ENCODE results near the gene NPAS3. TPM values are rescaled to one million over a fixed set of nuclear protein-coding genes. Genes with fewer than 3 reads are reported as not detected.

NPAS3 gene
- total RNA-seq, 1 experiment from 2014 or later, result not detected

DNA sequence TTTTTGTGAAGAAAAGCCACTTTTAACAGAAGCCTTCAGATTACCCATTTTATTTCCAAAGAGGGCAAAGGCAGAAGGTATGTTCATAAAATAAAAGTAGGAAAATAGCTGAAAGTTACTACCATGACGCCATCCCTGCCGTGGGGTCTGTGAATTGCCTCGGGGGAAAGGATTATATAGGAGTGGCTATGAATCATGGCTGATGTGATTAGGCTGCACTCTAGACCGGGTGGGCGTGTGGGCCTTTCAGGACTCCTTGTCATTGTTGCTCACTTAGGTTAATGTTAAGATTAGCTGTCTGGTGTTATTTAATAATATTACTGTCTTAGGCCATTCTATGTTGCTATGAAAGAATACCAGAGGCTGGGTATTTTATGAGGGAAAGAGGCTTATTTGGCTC lies 816.7 kb downstream of the NPAS3 start:
- in situ Hi-C loops (cut with HindIII; ENCODE audit: low sequenced_read_pairs), result no loop called here
- no peak for DNase-seq (ENCODE audit: low spot score)

DNA sequence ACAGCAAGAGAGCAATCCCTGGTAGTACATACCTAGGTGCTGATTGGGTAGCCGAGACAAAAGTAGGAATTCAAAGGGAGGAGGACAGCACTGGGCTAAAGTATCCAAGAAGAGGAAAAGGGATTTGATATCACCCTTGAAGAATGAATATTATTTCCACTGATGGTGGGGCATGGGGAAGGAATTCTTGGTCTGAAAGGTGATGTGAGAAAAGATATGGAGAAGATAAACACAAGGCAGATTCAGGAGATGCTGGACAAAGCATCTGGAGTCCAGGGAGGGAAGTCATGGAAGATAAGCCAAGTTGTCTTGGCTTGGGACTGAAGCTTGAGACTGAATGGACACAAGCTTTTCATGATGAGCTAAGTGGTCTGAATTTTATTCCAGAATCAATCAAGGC lies 818.2 kb downstream of the NPAS3 start:
- DNase-seq (ENCODE audit: low spot score), result no peak
- in situ Hi-C loops (cut with HindIII; ENCODE audit: low sequenced_read_pairs), result no loop called here

DNA sequence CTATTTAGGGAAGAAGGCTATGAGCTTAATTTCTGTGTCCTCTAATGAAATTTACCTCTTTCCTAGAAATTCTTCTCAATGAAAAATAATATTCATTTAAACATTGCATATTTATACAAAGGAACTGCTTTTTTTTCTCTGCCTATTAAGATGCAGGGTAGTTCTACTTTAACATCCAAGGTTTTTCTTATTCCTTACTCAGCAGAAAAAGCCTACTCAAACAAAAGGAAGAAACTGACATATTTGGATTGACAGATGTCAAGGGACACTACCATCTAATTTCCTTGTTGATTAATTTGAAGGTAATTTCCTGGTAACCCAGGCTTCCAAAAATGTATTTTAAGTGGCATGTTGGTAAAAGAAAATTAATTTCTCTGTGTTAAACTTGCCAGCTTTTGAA lies 819.9 kb downstream of the NPAS3 start:
- in situ Hi-C loops (cut with HindIII; ENCODE audit: low sequenced_read_pairs), result no loop called here
- no peak for DNase-seq (ENCODE audit: low spot score)

DNA sequence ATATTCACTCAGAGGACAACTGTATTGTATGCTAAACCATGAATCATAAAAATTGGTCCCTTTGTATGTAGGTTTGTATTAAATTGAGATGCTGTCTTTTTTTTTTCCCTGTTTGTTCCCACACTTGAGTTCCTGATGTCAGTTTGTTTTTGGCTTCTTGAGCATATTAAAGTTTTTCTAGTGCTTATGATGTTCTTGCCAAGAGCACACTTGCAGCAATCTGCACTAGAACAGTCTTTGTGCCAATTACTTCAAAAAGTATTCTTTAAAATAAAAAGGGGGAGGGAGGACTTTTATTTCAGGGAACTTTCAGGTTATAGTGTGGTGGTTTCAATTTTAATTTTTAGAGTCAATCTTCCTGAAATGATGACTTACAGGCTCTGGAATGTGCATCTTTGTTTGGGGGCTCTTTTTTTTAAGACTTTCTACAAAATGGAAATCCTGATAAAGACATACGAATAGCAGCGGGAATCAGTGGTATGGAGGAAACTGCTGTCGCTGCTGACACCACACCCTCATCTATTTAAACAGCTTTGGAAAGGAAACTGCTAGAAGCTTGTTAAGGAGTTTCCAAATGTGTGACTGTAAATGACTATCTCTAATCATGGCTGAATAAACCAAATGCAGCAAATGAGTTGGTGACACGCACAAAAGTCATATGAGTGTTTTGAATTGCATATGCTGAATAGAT lies 823.6 kb downstream of the NPAS3 start:
- no peak for DNase-seq (ENCODE audit: low spot score)
- in situ Hi-C loops (cut with HindIII; ENCODE audit: low sequenced_read_pairs), result no loop called here

DNA sequence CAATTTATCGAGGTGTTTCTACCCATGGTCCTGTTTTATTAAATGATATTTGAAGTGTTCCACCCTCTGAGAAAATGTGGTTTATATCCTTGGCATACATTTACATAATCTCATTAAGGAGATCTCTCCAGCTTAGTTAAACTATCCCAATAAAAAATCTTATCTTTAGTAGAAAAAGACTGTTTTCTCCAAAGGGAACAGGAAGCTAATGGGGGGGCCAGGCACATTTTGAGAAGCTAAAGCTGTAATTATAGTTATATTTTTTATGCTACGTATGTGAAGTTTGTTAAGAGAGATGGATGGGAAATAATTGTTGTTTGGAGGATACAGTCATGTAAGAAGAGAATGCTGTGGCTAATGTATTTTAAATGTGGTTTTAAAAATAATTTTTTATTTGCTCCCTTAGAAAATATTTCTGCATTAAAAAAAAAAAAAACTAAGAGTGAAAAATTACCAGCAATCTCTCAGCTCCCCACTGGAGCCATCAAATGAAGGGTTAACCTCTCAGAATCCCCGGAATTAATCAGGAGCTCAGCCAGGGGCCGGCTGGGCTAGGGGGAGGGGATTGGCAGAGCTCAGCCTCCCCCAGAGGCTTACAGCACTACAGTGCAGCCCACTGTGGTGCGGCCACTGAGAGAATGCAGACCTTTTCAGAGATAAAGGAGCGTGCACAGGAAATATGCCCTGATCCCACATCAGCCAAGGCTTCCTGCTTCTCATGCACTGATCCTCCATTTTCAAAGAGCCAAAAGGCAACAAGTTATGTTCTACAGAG lies 826.4 kb downstream of the NPAS3 start:
- in situ Hi-C loops (cut with HindIII; ENCODE audit: low sequenced_read_pairs), result no loop called here
- DNase-seq (ENCODE audit: low spot score), result no peak

DNA sequence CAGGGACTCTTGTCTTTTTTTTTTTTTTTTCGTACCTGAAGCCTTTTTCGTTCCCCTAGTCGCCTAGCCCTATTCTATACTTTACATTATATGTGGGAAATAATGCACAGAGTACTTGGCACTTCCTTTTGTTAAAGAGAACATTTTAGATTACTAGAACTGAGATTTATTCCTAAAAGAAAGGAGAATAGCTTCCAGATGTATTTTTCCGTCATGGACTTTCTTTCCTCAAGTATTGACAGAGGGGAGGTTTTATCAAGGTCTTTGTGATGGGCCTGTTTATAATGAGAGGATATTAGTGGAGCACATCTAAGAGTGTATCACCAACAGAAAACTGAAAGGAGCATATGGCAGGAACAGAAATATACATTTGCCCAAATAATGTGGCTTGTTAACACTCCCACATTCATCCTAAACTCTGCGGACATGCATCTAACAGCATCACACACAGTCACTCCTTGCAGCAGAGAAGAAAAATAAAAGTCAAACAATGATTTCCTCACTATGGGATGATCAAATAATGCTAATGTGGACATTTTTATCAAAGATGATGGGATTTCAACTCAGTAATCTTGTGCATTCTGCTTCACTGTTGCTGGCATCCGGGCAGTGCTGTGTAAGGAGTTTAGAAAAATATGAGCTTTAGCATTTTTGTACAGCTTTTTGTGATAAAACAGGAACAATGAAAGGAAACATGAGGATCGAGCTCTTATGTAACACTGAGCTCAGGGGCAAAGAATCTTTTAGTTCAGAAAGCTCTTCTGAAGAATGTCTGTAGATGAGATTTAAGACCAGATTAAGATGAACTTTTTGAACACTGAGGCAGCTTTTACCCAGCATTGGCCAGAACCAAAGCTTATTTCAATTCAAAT lies 829.1 kb downstream of the NPAS3 start:
- in situ Hi-C loops (cut with HindIII; ENCODE audit: low sequenced_read_pairs), result no loop called here
- no peak for DNase-seq (ENCODE audit: low spot score)

DNA sequence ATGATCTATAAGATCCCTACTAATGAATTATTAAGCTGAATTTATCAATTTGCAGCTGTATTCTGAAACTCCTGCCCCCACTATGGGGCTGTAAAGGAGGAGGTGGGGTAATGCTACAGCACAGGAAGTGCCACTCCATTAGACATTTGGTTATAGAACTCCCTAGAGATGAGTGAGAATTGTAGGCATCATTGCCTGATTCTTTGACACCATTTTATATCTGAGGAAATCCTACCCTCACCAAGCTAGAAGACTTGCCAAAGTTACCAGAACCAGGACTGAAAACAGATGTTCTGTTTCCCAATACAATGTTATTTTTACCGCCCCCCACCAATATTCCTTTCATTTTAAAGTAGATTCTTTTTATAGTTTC lies 829.8 kb downstream of the NPAS3 start:
- in situ Hi-C loops (cut with HindIII; ENCODE audit: low sequenced_read_pairs), result no loop called here
- no peak for DNase-seq (ENCODE audit: low spot score)

DNA sequence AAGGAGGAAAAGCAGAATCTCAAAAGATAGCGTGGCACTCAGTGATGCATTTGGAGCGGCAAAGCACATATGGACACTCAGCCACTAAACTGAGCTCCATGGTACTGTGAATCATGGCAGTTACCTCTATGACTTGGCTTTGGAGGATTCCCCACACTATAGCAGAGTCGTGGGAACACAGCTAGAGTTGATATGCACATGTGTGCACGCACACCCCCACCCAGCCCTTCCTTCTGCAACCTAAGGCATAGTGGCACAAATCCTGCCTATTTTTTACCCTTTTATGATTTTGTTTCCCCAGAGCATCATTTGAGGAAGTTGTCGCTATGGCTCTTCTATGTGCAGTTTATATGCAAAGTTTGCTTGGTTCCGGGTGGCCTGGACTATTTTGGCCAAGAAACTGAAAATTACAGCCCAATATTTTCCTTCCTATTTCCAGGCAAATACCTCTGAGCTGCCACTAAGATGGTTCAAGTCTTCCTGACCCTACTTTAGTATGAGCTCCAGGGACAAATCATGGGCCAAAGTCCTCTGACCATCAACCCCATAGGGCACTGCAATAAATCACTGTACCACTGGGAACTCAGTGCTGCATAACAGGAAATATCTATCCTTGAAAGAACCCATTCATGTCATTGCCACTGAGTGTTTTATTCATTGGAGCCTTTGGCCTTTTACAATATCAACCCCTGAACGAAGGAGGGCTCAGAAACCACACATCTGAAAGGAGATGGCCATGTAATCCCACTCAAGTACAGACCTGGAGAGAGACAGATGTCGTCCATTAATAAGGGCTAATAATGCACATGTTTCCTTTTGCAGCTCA lies 834.7 kb downstream of the NPAS3 start:
- DNase-seq (ENCODE audit: low spot score), result no peak
- in situ Hi-C loops (cut with HindIII; ENCODE audit: low sequenced_read_pairs), result no loop called here

DNA sequence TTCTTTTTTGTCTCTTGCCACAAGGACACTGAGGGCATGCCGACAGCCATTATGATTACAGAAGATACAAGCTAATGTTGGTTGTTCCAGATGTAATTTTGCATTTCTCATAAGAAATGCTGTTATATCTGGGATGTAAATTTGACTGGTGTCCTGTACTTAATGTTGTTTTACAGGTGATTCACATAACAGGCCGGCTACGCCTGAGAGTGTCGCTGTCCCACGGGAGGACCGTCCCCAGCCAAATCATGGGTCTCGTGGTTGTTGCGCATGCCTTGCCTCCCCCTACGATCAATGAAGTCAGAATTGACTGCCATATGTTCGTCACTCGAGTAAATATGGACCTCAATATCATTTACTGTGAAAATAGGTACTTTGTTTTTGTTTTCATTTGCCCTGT lies 835.5 kb downstream of the NPAS3 start:
- in situ Hi-C loops (cut with HindIII; ENCODE audit: low sequenced_read_pairs), result no loop called here
- no peak for DNase-seq (ENCODE audit: low spot score)

DNA sequence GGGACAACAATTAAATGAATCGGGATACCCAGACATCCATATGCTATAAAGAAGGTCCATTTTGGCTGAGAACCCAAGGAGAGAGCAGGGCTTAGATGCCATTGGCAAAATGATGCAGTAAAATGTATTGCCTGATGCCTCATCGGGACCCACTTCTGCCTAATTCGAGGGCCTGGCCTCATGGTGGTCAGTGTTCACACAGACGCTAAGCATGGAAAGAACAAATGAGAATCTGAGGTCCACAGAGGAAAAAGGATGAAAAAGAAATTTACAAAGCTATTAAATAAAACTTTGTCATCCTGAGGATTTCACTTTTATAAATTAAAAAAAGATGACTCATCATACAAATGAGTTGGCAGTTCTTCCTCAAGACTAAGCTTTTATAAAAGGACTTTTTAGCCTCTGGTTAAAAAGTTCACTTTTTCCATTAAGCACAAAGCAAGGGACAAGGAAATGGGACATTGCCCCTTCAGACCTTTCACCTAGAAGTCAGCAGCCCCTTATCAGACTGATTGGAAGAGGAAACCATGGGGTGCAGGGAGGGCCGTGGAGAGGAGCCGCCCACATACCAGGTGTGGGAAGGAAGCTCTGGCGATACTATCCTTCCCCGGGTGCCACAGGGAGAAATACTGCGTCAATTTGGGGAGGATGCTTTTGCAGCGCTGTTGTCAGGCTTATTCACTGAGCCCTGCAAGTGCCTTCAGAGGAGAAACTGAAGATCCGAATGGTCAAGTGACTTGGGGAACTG lies 836.2 kb downstream of the NPAS3 start:
- DNase-seq (ENCODE audit: low spot score), result no peak
- in situ Hi-C loops (cut with HindIII; ENCODE audit: low sequenced_read_pairs), result no loop called here

DNA sequence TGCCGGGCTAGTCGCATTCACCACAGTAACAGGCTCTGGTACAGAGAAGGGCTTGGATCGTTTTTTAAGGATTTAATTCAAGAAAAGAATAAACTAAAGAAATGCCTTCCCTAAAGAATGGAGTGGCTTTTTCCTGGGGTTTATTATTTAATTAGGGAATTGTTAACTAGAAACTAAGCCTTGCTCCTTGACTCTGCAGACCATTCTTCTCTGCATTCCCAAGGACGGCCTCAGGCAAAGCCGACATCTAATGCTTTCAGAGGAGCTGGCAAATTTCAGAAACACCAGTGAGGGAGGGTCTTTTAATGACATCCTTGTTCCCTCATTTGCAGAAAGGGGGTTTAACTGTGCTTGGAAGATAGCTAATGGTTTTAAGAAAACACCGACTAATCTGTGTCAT lies 838.2 kb downstream of the NPAS3 start:
- in situ Hi-C loops (cut with HindIII; ENCODE audit: low sequenced_read_pairs), result no loop called here
- DNase-seq (ENCODE audit: low spot score), result no peak

DNA sequence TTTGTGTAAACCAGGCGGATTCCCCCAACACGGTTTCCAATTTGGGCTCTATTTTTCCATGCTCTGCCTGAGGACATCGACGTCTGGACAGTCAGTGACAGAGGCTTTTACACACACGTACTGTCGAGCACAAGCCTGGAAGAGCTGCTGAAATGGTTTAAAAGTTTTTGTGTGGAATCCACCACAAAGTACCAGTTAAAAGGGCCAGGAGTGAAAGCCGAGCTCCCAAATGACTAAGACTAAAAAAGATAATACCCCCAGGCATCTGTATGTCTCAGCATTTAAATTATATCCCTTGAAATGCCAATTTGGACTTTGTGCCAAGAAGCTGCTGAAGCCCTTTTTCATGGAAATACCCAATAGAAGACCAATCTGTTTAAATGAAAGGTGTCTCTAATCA lies 839.0 kb downstream of the NPAS3 start:
- in situ Hi-C loops (cut with HindIII; ENCODE audit: low sequenced_read_pairs), result no loop called here
- DNase-seq (ENCODE audit: low spot score), result no peak

DNA sequence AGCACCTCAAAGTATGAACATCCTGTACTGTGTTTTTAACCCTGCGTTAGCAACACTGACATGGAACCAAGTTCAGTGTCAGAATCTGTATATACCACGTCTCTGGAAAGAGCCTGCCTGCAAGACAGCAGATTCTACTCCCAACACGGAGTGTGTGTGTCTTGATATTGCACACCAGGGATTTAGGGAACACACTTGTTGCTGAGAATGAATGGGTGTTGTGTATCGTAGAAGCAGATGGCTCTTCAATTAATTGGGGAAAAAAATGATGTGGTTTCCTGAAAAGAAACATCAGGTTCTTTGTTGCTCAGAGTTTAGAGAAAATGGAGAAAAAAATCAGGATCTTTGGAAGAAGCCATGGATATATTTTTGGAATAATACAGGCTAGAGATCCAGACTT lies 841.4 kb downstream of the NPAS3 start:
- in situ Hi-C loops (cut with HindIII; ENCODE audit: low sequenced_read_pairs), result no loop called here
- DNase-seq (ENCODE audit: low spot score), result no peak

DNA sequence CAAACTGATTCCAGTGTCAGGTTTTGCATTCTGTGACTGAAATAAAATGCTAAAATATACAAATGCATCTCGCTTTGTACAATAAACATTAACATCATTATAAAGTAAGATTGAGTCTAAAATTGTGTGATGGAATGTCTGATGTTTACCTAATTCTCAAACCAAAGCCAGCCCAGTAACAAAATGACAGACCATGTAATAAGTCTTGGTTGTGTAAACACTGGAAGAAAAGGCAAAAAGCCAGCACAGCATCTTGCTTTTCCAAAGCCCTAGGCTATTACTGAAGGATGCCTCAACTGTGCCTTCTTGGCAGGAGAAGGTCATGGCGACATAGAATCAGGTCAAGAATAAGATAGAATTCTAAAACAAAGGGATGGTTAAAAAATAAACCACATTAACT lies 842.6 kb downstream of the NPAS3 start:
- no peak for DNase-seq (ENCODE audit: low spot score)
- in situ Hi-C loops (cut with HindIII; ENCODE audit: low sequenced_read_pairs), result no loop called here

DNA sequence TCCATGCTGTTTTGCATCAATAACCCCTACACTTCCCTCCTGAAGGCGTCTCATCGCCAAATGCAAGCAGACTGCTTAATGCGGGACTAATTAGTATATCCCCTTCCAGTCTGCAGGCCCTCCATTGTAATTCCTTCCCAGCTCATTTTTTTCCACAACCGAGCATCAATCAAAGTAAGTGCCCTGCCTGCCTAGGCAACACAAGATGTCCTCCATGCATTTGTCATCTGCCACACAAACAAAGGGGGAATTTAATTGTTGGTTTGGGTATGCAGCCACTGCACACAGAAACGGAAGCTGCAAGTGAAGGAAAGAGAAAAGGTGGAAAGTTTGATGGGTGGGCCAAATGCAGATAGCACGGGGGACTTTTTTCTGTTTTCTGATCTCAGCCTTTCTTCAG lies 844.2 kb downstream of the NPAS3 start:
- no peak for DNase-seq (ENCODE audit: low spot score)

DNA sequence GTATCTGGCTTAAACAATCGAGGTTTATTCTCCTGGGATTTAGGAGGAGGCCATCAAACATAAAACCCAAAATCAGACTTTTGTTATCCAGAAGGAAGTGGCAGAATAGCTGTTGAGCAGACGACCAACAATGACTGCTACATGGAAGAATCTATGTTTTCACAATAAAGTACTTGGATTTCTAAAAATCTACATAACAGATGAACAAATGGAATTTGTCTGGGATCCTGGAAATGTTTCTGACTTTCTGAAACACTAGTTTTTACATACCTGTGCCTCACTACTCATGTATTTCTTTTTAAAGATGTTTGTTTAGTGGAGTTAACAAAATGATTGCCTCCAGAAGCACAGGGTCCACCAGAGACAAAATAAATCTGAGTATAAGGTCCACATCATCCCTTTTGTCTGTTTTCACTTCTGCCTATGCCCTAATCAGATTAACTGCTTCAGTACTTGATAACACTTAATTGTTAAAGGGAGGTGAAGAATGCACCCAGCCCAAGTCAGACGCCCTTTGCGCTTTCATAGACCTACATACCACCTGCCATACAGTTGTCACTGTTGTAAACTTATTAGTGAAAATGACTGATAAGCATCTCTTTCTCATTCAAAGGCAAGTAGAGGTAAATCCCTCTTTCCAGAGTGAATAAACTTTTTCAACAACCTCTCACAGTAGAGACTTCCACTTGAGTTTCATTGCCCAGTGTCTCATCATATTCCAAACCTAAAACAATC lies 847.6 kb downstream of the NPAS3 start:
- in situ Hi-C loops (cut with HindIII; ENCODE audit: low sequenced_read_pairs), result no loop called here
- no peak for DNase-seq (ENCODE audit: low spot score)

More for the DNA sequence above, 844.2 kb downstream of the NPAS3 start:
- in situ Hi-C loops (cut with HindIII; ENCODE audit: low sequenced_read_pairs), result no loop called here

DNA sequence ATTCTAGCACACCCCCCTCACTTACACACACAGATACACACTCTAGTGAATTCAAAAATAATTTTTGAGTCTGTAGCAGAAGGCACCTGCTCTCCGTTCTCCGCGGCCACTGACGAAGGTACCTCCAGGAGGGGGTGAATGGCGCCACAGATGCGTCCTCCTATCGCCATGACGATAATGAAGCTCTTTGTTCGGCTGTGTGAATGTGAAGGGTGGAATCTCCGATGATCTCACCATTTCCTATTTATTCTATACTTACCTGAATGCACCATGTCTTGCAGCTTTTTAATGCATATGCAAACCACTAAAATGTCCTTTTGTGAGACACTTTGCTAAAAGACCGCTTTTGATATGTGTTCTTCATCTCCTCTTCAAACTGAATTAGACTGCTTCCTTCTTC lies 849.5 kb downstream of the NPAS3 start:
- in situ Hi-C loops (cut with HindIII; ENCODE audit: low sequenced_read_pairs), result no loop called here
- no peak for DNase-seq (ENCODE audit: low spot score)

DNA sequence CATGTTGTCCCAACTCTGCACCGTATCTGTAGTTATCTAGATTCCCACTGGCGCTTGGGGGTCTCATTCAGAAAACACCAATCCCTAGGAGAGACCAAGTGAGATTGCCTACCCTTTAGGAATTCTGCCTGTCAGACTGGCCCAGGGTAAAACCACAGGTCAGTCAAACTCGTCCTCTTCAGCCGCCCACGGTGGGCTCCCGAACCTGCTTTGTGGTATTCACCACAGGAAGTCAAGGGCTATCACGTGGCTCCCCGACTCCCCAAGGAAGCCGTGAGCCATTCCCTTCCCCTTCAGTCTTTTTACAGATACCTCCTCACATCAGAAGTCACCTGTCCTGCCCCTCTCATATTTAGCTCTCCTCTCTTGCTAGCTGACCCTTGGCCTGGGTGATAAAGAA lies 852.3 kb downstream of the NPAS3 start:
- no peak for DNase-seq (ENCODE audit: low spot score)
- in situ Hi-C loops (cut with HindIII; ENCODE audit: low sequenced_read_pairs), result no loop called here
